Panc1 (cell line): ENCODE results near the gene SLC10A7. TPM values are rescaled to one million over a fixed set of nuclear protein-coding genes. Genes with fewer than 3 reads are reported as not detected.

Experiments used
- ATAC-seq: fragments of 200-7000 bp; cut with Tn5 transposase; 2 replicates; pipeline ENCODE4 v1.9.1; 2020; ENCODE audit warnings: mild to moderate bottlenecking, moderate library complexity
- BruUV-seq: library from RNA; stranded (reverse); fragments of 400-500 nt; replicated peaks from 2 replicates; lab custom pipeline; 2021; lab: Mats Ljungman, UMichigan
- CTCF ChIA-PET: fragments of 300-600 bp; sonication (Branson Sonifier 250); formaldehyde crosslinking; loops from one replicate; lab custom pipeline; 2022; ENCODE audit warnings: antibody characterized with exemption; lab: Charles Lee
- POLR2A ChIA-PET: fragments of 300-600 bp; sonication (Branson Sonifier 250); formaldehyde crosslinking; loops from one replicate; lab custom pipeline; 2022; ENCODE audit warnings: antibody characterized with exemption; lab: Charles Lee
- DNase-seq: peaks from one replicate; pipeline ENCODE4 v3.0.0-alpha.2; 2010; ENCODE audit warnings: low read depth, low spot score
- H3K27ac ChIP-seq: 2 replicates; pipeline ENCODE4 v1.5.1; 2011; ENCODE audit warnings: mild to moderate bottlenecking, low read length, inconsistent platforms
- H3K27me3 ChIP-seq: fragments of 200-500 bp; sonication (Bioruptor generic); 2 replicates; pipeline ENCODE4 v1.6.0; 2014; ENCODE audit warnings: low read length, inconsistent platforms; ENCODE audit not compliant: control insufficient read depth, insufficient read depth
- H3K36me3 ChIP-seq: fragments of 200-500 bp; sonication (Bioruptor generic); 2 replicates; pipeline ENCODE4 v1.5.1; 2014; ENCODE audit warnings: inconsistent platforms, mild to moderate bottlenecking, low read length, moderate library complexity; ENCODE audit not compliant: control insufficient read depth, insufficient read depth
- H3K4me1 ChIP-seq: 2 replicates; pipeline ENCODE4 v1.5.1; 2011; ENCODE audit warnings: inconsistent platforms, mild to moderate bottlenecking, low read length, moderate library complexity; ENCODE audit not compliant: control insufficient read depth, insufficient read depth
- H3K4me3 ChIP-seq, 2 experiments: 2 replicates each; pipeline ENCODE4 v1.5.1; 2011 to 2012; ENCODE audit warnings: low read depth in 2 of 2, low read length in 2 of 2, mild to moderate bottlenecking in 2 of 2, inconsistent platforms in 1 of 2, moderate library complexity in 1 of 2
- H3K9me3 ChIP-seq: fragments of 200-500 bp; sonication (Bioruptor generic); 2 replicates; pipeline ENCODE4 v1.5.1; 2014; ENCODE audit warnings: low read depth, mild to moderate bottlenecking, inconsistent platforms, low read length, moderate library complexity; ENCODE audit not compliant: control insufficient read depth, insufficient read depth
- REST ChIP-seq, 2 experiments: IDR thresholded peaks; 2 replicates each; pipeline ENCODE4 v1.6.1; 2011 to 2012; ENCODE audit warnings: low read depth in 2 of 2, control low read depth in 1 of 2, low read length in 1 of 2, mild to moderate bottlenecking in 1 of 2, moderate library complexity in 1 of 2; ENCODE audit not compliant: insufficient read depth in 1 of 2
- SIN3A ChIP-seq: IDR thresholded peaks from 2 replicates; pipeline ENCODE4 v1.6.1; 2012; ENCODE audit warnings: low read depth, mild to moderate bottlenecking, low read length, moderate library complexity, borderline replicate concordance; ENCODE audit not compliant: insufficient read depth
- TCF7L2 ChIP-seq: IDR thresholded peaks from 2 replicates; pipeline ENCODE4 v1.6.1; 2011; ENCODE audit warnings: mild to moderate bottlenecking, low read depth, low read length, inconsistent platforms
- in situ Hi-C: cut with HindIII; loops from 2 replicates; pipeline ENCODE4 v1.10.0; 2016; ENCODE audit warnings: low sequenced_read_pairs, low pct_unique_long_range_greater_than_20kb
- intact Hi-C: fragments of 100-400 bp; cut with micrococcal nuclease; formaldehyde crosslinking; loops from one replicate; pipeline ENCODE4 v1.10.0; 2022; ENCODE audit not compliant: unreplicated experiment
- total RNA-seq: library from RNA; stranded (reverse); gene quantifications from one replicate; pipeline ENCODE4 v1.2.1, GENCODE V29; 2021; ENCODE audit not compliant: unreplicated experiment
- TF ChIP-seq, protein P1 (sequence below): fragments of 450-650 bp; IDR thresholded peaks from 2 replicates; pipeline ENCODE4 v1.5.1; 2017; ENCODE audit warnings: mild to moderate bottlenecking

Gene SLC10A7
- total RNA-seq, 1 experiment from 2014 or later: 1.5 TPM

DNA sequence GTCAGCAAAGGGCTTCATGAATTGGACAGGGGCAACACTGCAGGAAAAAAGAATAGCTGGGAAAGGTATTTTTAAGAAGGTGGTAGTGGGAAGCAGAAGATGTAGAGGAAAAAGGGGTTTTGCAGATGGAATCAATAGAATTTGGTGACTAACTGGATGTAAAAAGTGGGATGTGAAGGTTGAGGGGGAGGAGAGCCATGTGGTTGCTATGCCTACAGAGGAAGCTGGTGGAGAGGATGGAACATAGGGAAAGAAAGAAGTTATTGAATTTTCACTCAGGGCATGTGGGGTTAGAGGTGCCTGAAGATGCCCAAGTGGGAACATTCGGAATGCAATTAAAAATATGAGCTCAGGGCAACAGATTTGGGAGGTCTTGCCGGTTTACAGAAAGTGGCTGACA lies 274.4 kb downstream of the SLC10A7 start:
- intact Hi-C loops (no loop called here), in situ Hi-C loops (no loop called here)
- H3K27me3 ChIP-seq: no peaks in the 10 kb centered on the region
- ChIA-PET POLR2A (no interaction called here), CTCF (no interaction called here)
- no TSS peak for BruUV-seq
- H3K4me3 ChIP-seq: no peak overlapping the region
- DNase-seq (no peak), ATAC-seq (no peak)
- TF ChIP-seq, protein P1, sequence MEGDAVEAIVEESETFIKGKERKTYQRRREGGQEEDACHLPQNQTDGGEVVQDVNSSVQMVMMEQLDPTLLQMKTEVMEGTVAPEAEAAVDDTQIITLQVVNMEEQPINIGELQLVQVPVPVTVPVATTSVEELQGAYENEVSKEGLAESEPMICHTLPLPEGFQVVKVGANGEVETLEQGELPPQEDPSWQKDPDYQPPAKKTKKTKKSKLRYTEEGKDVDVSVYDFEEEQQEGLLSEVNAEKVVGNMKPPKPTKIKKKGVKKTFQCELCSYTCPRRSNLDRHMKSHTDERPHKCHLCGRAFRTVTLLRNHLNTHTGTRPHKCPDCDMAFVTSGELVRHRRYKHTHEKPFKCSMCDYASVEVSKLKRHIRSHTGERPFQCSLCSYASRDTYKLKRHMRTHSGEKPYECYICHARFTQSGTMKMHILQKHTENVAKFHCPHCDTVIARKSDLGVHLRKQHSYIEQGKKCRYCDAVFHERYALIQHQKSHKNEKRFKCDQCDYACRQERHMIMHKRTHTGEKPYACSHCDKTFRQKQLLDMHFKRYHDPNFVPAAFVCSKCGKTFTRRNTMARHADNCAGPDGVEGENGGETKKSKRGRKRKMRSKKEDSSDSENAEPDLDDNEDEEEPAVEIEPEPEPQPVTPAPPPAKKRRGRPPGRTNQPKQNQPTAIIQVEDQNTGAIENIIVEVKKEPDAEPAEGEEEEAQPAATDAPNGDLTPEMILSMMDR: no peak
- TF ChIP-seq TCF7L2 (no peak), REST (IDR thresholded peaks at IDR 0.05; ENCODE audit: insufficient read depth in 1 of 2, low read depth in 2 of 2, low read length in 1 of 2) (no peak)
- H3K36me3 ChIP-seq: no peaks in the 10 kb centered on the region
- no peaks in the 10 kb centered on the region for H3K9me3 ChIP-seq
- H3K4me1 ChIP-seq: no peaks in the 10 kb centered on the region
- H3K27ac ChIP-seq: no peak overlapping the region

DNA sequence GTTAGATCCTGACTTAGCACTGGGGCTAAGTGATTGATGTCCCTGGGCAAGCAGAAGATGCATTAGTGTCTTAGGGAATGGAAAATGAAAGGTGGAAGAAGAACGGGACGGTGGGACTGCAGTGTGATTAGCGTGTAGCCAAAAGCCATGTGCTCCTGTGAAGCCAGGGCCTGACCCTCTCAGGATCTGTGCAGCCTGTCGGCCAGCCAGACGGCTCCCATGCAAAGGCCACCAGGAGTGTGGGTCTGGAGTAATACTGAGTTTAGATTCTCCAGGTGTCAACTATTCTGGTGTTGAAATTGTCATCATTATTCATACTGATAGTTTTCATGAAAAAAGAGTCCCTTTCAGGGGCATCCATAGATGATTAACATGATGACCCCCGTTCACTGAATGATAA lies 275.4 kb downstream of the SLC10A7 start:
- BruUV-seq: no TSS peak
- TF ChIP-seq SIN3A (no peak), REST (IDR thresholded peaks at IDR 0.05; ENCODE audit: insufficient read depth in 1 of 2, low read depth in 2 of 2, low read length in 1 of 2) (no peak)
- Histone ChIP-seq H3K27ac (no peak overlapping the region), H3K4me3 (no peak overlapping the region), H3K36me3 (no peaks in the 10 kb centered on the region), H3K27me3 (no peaks in the 10 kb centered on the region), H3K9me3 (no peaks in the 10 kb centered on the region), H3K4me1 (no peaks in the 10 kb centered on the region)
- ATAC-seq (no peak), DNase-seq (no peak)
- ChIA-PET CTCF (no interaction called here), POLR2A (no interaction called here)
- intact Hi-C loops: no loop called here
- in situ Hi-C loops: no loop called here
